ENCODE measurements around the gene CYYR1. TPM values are rescaled to one million over a fixed set of nuclear protein-coding genes. Genes with fewer than 3 reads are reported as not detected.

CYYR1 gene
- total RNA-seq, 4 donors from 2014 or later: 3.1 to 15.9 (median 6.4) TPM

GRCh38 chr21:26555540-26556146, 17.4 kb downstream of the CYYR1 start:
- Histone ChIP-seq H3K27ac (no peak overlapping the region), H3K4me3 (no peak overlapping the region), H3K4me1 (peaks cover under 1% of the 10 kb centered on the region), H3K36me3 (no peaks in the 10 kb centered on the region), H3K9me3 (no peaks in the 10 kb centered on the region), H3K27me3 (no peaks in the 10 kb centered on the region)
- 64% methylated on average over 1 of the region's 1 CpG for WGBS
- no peak for DNase-seq (ENCODE audit: low spot score in 2 of 2)
- TF ChIP-seq POLR2A (IDR thresholded peaks at IDR 0.05): no peak
- TF ChIP-seq CTCF (IDR thresholded peaks at IDR 0.05): no peak
- no peak for TF ChIP-seq POLR2AphosphoS5 (IDR thresholded peaks at IDR 0.05)
- no peak for TF ChIP-seq EP300 (IDR thresholded peaks at IDR 0.05)

GRCh38 chr21:26554365-26554764, 18.7 kb downstream of the CYYR1 start:
- Histone ChIP-seq H3K27ac (no peak overlapping the region), H3K4me1 (peaks cover 7% of the 10 kb centered on the region), H3K27me3 (no peaks in the 10 kb centered on the region), H3K9me3 (no peaks in the 10 kb centered on the region), H3K36me3 (no peaks in the 10 kb centered on the region), H3K4me3 (no peak overlapping the region)
- WGBS: 93% methylated on average over 2 of the region's 2 CpGs
- TF ChIP-seq CTCF (IDR thresholded peaks at IDR 0.05) (no peak), POLR2AphosphoS5 (IDR thresholded peaks at IDR 0.05) (no peak), EP300 (IDR thresholded peaks at IDR 0.05) (no peak), POLR2A (IDR thresholded peaks at IDR 0.05) (no peak)
- DNase-seq (ENCODE audit: low spot score in 2 of 2): no peak

GRCh38 chr21:26553898-26554297, 19.2 kb downstream of the CYYR1 start:
- no peak overlapping the region for H3K4me3 ChIP-seq
- WGBS: 64% methylated on average over 2 of the region's 2 CpGs
- TF ChIP-seq POLR2AphosphoS5 (IDR thresholded peaks at IDR 0.05) (no peak), POLR2A (IDR thresholded peaks at IDR 0.05) (no peak), EP300 (IDR thresholded peaks at IDR 0.05) (no peak), CTCF (IDR thresholded peaks at IDR 0.05) (no peak)
- DNase-seq (ENCODE audit: low spot score in 2 of 2): no peak
- no peak overlapping the region for H3K27ac ChIP-seq
- no peaks in the 10 kb centered on the region for H3K27me3 ChIP-seq
- peaks cover 7% of the 10 kb centered on the region for H3K4me1 ChIP-seq
- no peaks in the 10 kb centered on the region for H3K36me3 ChIP-seq
- no peaks in the 10 kb centered on the region for H3K9me3 ChIP-seq

GRCh38 chr21:26550326-26550725, 22.8 kb downstream of the CYYR1 start:
- Histone ChIP-seq H3K4me1 (peaks cover 7% of the 10 kb centered on the region), H3K36me3 (no peaks in the 10 kb centered on the region), H3K27me3 (no peaks in the 10 kb centered on the region), H3K4me3 (no peak overlapping the region), H3K27ac (no peak overlapping the region), H3K9me3 (no peaks in the 10 kb centered on the region)
- no peak for DNase-seq (ENCODE audit: low spot score in 2 of 2)
- WGBS: 15% methylated on average over 2 of the region's 2 CpGs
- no peak for TF ChIP-seq CTCF (IDR thresholded peaks at IDR 0.05)
- TF ChIP-seq POLR2AphosphoS5 (IDR thresholded peaks at IDR 0.05): no peak
- TF ChIP-seq POLR2A (IDR thresholded peaks at IDR 0.05): no peak
- no peak for TF ChIP-seq EP300 (IDR thresholded peaks at IDR 0.05)

- Histone ChIP-seq H3K4me1 (peaks cover 7% of the 10 kb centered on the region), H3K4me3 (no peak overlapping the region), H3K9me3 (no peaks in the 10 kb centered on the region), H3K36me3 (no peaks in the 10 kb centered on the region), H3K27me3 (no peaks in the 10 kb centered on the region), H3K27ac (peak overlapping the region; percentile 23)
- no peak for DNase-seq (ENCODE audit: low spot score in 2 of 2)
- TF ChIP-seq POLR2AphosphoS5 (IDR thresholded peaks at IDR 0.05) (peak in 1 of 3 donors; percentile 49), EP300 (IDR thresholded peaks at IDR 0.05) (no peak)
- WGBS: 65% methylated on average over 8 of the region's 8 CpGs
Observed at GRCh38 chr21:26546446-26547097, 26.5 kb downstream of the CYYR1 start.

All from suprapubic skin (tissue), 4 donors.